ENCODE data around the gene DFFA. TPM values are rescaled to one million over a fixed set of nuclear protein-coding genes. Genes with fewer than 3 reads are reported as not detected.
"Not testable (repeated sequence)": the region's sequence is repeated elsewhere in the genome, so short reads cannot be mapped to it uniquely, and the experiment has no call there.

Gene DFFA
- total and polyA plus RNA-seq, 7 donors = 9.6 to 24.6 (median 19.3) TPM

DNA sequence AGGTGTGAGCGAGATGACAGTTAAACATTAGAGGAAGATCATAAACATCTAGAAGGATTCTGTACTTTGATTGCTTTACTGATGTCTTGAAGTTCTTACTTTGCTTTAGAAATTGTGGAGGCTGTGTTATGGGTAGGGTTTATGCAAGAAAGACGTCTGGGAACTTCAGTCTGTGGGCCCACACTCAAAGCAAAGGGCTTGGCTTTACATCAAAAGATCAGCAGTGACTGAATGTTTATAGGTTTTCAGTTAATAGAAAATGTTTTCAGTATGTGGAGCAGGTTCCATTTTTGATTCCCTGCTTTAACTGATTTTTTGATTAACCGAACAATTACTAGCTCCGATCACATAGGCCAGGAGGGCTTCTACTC lies 34.3 kb upstream of the DFFA start:
- intact Hi-C loops (cut with DNase I) = loop anchor here (1.0 kb wide), 1 partner anchor 361 kb away; no protein-coding TSS in a partner anchor
- 58 to 63% methylated on average over 4 of the region's 4 CpGs for WGBS, 2 donors
- H3K9me3 ChIP-seq = no peaks in the 10 kb centered on the region
- H3K4me1 ChIP-seq = peaks cover 0 to 24% (median 22%) of the 10 kb centered on the region in 4 donors
- H3K36me3 ChIP-seq = no peaks in the 10 kb centered on the region
- TF ChIP-seq, protein P1, sequence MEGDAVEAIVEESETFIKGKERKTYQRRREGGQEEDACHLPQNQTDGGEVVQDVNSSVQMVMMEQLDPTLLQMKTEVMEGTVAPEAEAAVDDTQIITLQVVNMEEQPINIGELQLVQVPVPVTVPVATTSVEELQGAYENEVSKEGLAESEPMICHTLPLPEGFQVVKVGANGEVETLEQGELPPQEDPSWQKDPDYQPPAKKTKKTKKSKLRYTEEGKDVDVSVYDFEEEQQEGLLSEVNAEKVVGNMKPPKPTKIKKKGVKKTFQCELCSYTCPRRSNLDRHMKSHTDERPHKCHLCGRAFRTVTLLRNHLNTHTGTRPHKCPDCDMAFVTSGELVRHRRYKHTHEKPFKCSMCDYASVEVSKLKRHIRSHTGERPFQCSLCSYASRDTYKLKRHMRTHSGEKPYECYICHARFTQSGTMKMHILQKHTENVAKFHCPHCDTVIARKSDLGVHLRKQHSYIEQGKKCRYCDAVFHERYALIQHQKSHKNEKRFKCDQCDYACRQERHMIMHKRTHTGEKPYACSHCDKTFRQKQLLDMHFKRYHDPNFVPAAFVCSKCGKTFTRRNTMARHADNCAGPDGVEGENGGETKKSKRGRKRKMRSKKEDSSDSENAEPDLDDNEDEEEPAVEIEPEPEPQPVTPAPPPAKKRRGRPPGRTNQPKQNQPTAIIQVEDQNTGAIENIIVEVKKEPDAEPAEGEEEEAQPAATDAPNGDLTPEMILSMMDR (IDR thresholded peaks at IDR 0.05) = no peak
- TF ChIP-seq POLR2A (IDR thresholded peaks at IDR 0.05) (no peak), EP300 (IDR thresholded peaks at IDR 0.05) (no peak), POLR2AphosphoS5 (IDR thresholded peaks at IDR 0.05) (no peak)
- H3K4me3 ChIP-seq = no peak overlapping the region
- H3K27ac ChIP-seq = no peak overlapping the region
- DNase-seq = no peak
- no peaks in the 10 kb centered on the region for H3K27me3 ChIP-seq

- H3K4me1 ChIP-seq = peaks cover 0 to 19% (median 18%) of the 10 kb centered on the region in 4 donors
- H3K27ac ChIP-seq; H3K27me3 ChIP-seq; DNase-seq; intact Hi-C loops (cut with DNase I); H3K36me3 ChIP-seq; H3K4me3 ChIP-seq; H3K9me3 ChIP-seq: not testable (repeated sequence)
- 72 to 92% methylated on average over 12 of the region's 12 CpGs for WGBS, 2 donors
These were observed 33.8 kb upstream of the DFFA start for GRCh38 chr1:10506046-10506676.

DNA sequence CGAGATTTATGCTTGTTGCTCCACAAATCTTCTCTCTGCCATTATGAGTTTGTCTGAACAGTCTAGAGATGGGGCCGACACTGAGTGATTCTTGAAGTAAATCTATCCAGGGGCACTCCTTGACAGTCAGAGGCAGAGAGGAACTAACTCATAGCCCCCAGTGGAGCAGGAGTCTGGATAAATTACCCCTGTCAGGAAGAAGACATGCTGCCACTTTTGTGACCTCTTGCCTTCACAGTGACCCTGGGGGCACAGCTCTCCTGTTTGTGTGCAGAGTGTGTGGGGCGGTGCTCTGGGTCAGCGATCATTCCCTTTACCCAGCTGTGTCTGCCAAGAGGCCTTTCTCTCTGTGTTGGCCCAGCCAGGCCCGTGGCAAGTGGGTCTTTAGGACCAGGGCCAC lies 31.9 kb upstream of the DFFA start:
- intact Hi-C loops (cut with DNase I) = no loop called here
- DNase-seq = peak; percentile 32

DNA sequence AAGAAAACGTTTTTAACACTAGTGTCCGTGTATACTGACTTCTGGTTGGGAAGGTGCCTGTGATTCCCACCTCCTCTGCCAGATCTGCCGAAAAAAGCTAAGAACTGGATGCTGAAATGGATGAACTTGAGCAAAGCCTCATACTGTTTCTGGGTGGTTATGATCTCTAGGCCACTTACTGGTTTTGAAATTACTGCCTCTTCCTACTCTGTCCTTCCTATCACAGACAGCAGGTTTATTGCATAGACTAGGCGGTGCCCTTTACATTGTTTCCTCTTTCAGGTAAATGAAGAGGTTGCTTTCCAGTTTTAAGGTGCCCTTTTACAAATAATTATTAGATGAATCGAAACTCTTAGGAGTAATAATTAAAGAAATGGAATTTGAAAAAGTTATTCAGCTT lies 29.9 kb upstream of the DFFA start:
- no peak overlapping the region for H3K27ac ChIP-seq
- DNase-seq = no peak
- intact Hi-C loops (cut with DNase I) = no loop called here
- H3K36me3 ChIP-seq = peaks cover 0 to under 1% (median 0%) of the 10 kb centered on the region in 4 donors
- WGBS, 2 donors = 26 to 73% methylated on average over 5 of the region's 5 CpGs
- no peaks in the 10 kb centered on the region for H3K4me1 ChIP-seq
- H3K4me3 ChIP-seq = no peak overlapping the region
- TF ChIP-seq EP300 (IDR thresholded peaks at IDR 0.05) = no peak
- TF ChIP-seq POLR2AphosphoS5 (IDR thresholded peaks at IDR 0.05) = no peak
- no peak for TF ChIP-seq POLR2A (IDR thresholded peaks at IDR 0.05)
- TF ChIP-seq, protein P1 (IDR thresholded peaks at IDR 0.05) = no peak
- no peaks in the 10 kb centered on the region for H3K9me3 ChIP-seq
- H3K27me3 ChIP-seq = no peaks in the 10 kb centered on the region

More for the DNA sequence above, 31.9 kb upstream of the DFFA start:
- peaks cover 0 to 5% (median 2%) of the 10 kb centered on the region in 4 donors for H3K4me1 ChIP-seq
- WGBS, 2 donors = 55 to 64% methylated on average over 5 of the region's 5 CpGs
- H3K36me3 ChIP-seq = no peaks in the 10 kb centered on the region
- H3K4me3 ChIP-seq = no peak overlapping the region
- TF ChIP-seq, protein P1 (IDR thresholded peaks at IDR 0.05) = no peak
- TF ChIP-seq POLR2A (IDR thresholded peaks at IDR 0.05) (no peak), POLR2AphosphoS5 (IDR thresholded peaks at IDR 0.05) (no peak), EP300 (IDR thresholded peaks at IDR 0.05) (no peak)
- H3K9me3 ChIP-seq = no peaks in the 10 kb centered on the region
- no peak overlapping the region for H3K27ac ChIP-seq
- no peaks in the 10 kb centered on the region for H3K27me3 ChIP-seq

- DNase-seq = no peak
- Histone ChIP-seq H3K4me3 (no peak overlapping the region), H3K9me3 (no peaks in the 10 kb centered on the region), H3K4me1 (peaks cover 0 to 15% (median 14%) of the 10 kb centered on the region in 4 donors), H3K27me3 (no peaks in the 10 kb centered on the region), H3K27ac (no peak overlapping the region), H3K36me3 (peaks cover 0 to 10% (median 1%) of the 10 kb centered on the region in 4 donors)
- 79% methylated on average over 8 of the region's 8 CpGs for WGBS, 2 donors
- intact Hi-C loops (cut with DNase I) = no loop called here
- TF ChIP-seq POLR2A (IDR thresholded peaks at IDR 0.05) (no peak), POLR2AphosphoS5 (IDR thresholded peaks at IDR 0.05) (no peak), EP300 (IDR thresholded peaks at IDR 0.05) (no peak)
- TF ChIP-seq, protein P1 (IDR thresholded peaks at IDR 0.05) = no peak
These were observed 25.9 kb upstream of the DFFA start for GRCh38 chr1:10498231-10498630.
